Hepatocyte (in vitro differentiated cells): Measurements from ENCODE around the gene BRIP1. TPM values are rescaled to one million over a fixed set of nuclear protein-coding genes. Genes with fewer than 3 reads are reported as not detected.

Experiments used
- DNase-seq: peaks from one replicate; pipeline ENCODE4 v3.0.0-alpha.2; 2016; ENCODE audit warnings: low spot score
- H2AFZ ChIP-seq: fragments of 200-600 bp; sonication (generic); 2 replicates; pipeline ENCODE4 v1.6.0; 2016; ENCODE audit warnings: antibody characterized with exemption, mild to moderate bottlenecking
- H3K27ac ChIP-seq: fragments of 200-600 bp; sonication (generic); 2 replicates; pipeline ENCODE4 v1.5.1; 2016; ENCODE audit warnings: mild to moderate bottlenecking
- H3K27me3 ChIP-seq: fragments of 200-600 bp; sonication (generic); 2 replicates; pipeline ENCODE4 v1.6.1; 2016
- H3K36me3 ChIP-seq: fragments of 200-600 bp; sonication (generic); replicated peaks from 2 replicates; pipeline ENCODE4 v1.5.1; 2016; ENCODE audit warnings: low read depth; ENCODE audit not compliant: insufficient read depth
- H3K4me1 ChIP-seq: fragments of 200-600 bp; sonication (generic); 2 replicates; pipeline ENCODE4 v1.5.1; 2016; ENCODE audit warnings: mild to moderate bottlenecking, moderate library complexity; ENCODE audit not compliant: insufficient read depth
- H3K4me2 ChIP-seq: fragments of 200-600 bp; sonication (generic); 2 replicates; pipeline ENCODE4 v1.6.0; 2016
- H3K4me3 ChIP-seq: fragments of 200-600 bp; sonication (generic); 2 replicates; pipeline ENCODE4 v1.5.1; 2016; ENCODE audit warnings: mild to moderate bottlenecking
- H3K79me2 ChIP-seq: fragments of 200-600 bp; sonication (generic); 2 replicates; pipeline ENCODE4 v1.6.0; 2017; ENCODE audit warnings: mild to moderate bottlenecking
- H3K9me2 ChIP-seq: fragments of 200-600 bp; sonication (generic); replicated peaks from 2 replicates; pipeline ENCODE4 v1.6.0; 2017; ENCODE audit warnings: mild to moderate bottlenecking; ENCODE audit not compliant: insufficient read depth
- H3K9me3 ChIP-seq: fragments of 200-600 bp; sonication (generic); 2 replicates; pipeline ENCODE4 v1.5.1; 2016; ENCODE audit warnings: low read depth, mild to moderate bottlenecking
- H4K20me1 ChIP-seq: fragments of 200-600 bp; sonication (generic); 2 replicates; pipeline ENCODE4 v1.6.0; 2016; ENCODE audit warnings: mild to moderate bottlenecking; ENCODE audit not compliant: insufficient read depth, poor library complexity, severe bottlenecking
- CTCF ChIP-seq: fragments of 200-600 bp; sonication (generic); IDR thresholded peaks from 2 replicates; pipeline ENCODE4 v1.5.1; 2016; ENCODE audit warnings: antibody characterized with exemption, mild to moderate bottlenecking; ENCODE audit not compliant: poor library complexity
- EZH2 ChIP-seq: fragments of 200-600 bp; sonication (generic); IDR thresholded peaks from 2 replicates; pipeline ENCODE4 v1.6.1; 2016; ENCODE audit warnings: antibody characterized with exemption, mild to moderate bottlenecking, borderline replicate concordance
- EZH2phosphoT487 ChIP-seq: fragments of 200-600 bp; sonication (generic); IDR thresholded peaks from one replicate; pipeline ENCODE4 v1.6.1; 2018; ENCODE audit warnings: antibody characterized with exemption, mild to moderate bottlenecking, low read depth, moderate library complexity; ENCODE audit not compliant: unreplicated experiment, severe bottlenecking
- WGBS: methylation state at CpG from one replicate; pipeline ENCODE4 v1.1.6; 2016; ENCODE audit warnings: low lambda C conversion rate; ENCODE audit errors: missing lambda C conversion rate; 5-methylcytosine and 5-hydroxymethylcytosine counted together
- polyA plus RNA-seq: library from polyadenylated mRNA; unstranded; fragments of >200 nt; fragmentation: Nextera tagmentation; extraction: Ambion mirVana; gene quantifications from 2 replicates; pipeline ENCODE4 v1.2.1, GENCODE V29; 2016
- total RNA-seq: library from RNA; depleted of rRNA; stranded (reverse); fragments of >200 nt; gene quantifications from 2 replicates; pipeline ENCODE4 v1.2.3, GENCODE V29; 2014

The BRIP1 gene
- total and polyA plus RNA-seq, 2 experiments from 2014 or later: 0.50 to 4.0 TPM

GRCh38 chr17:61766520-61766919, 96.8 kb downstream of the BRIP1 start:
- Histone ChIP-seq H3K9me3 (peaks cover 6% of the 10 kb centered on the region), H2AFZ (no peak overlapping the region), H3K4me1 (no peaks in the 10 kb centered on the region), H3K79me2 (no peaks in the 10 kb centered on the region), H3K27ac (peak overlapping the region; percentile 1), H3K36me3 (no peaks in the 10 kb centered on the region), H3K4me3 (no peak overlapping the region), H3K4me2 (no peak overlapping the region), H4K20me1 (no peaks in the 10 kb centered on the region), H3K27me3 (no peaks in the 10 kb centered on the region), H3K9me2 (no peaks in the 10 kb centered on the region)
- no peak for DNase-seq
- no peak for TF ChIP-seq EZH2
- no peak for TF ChIP-seq EZH2phosphoT487
- no peak for TF ChIP-seq CTCF
- 88% methylated on average over 2 of the region's 2 CpGs for WGBS

GRCh38 chr17:61764846-61765245, 98.5 kb downstream of the BRIP1 start:
- WGBS: 100% methylated on average over 1 of the region's 1 CpG
- H3K27ac ChIP-seq: no peak overlapping the region
- no peaks in the 10 kb centered on the region for H3K36me3 ChIP-seq
- TF ChIP-seq EZH2 (no peak), CTCF (no peak), EZH2phosphoT487 (no peak)
- H3K27me3 ChIP-seq: no peaks in the 10 kb centered on the region
- no peaks in the 10 kb centered on the region for H3K9me2 ChIP-seq
- no peak overlapping the region for H2AFZ ChIP-seq
- no peaks in the 10 kb centered on the region for H3K79me2 ChIP-seq
- no peak overlapping the region for H3K4me3 ChIP-seq
- no peaks in the 10 kb centered on the region for H3K4me1 ChIP-seq
- no peak overlapping the region for H3K4me2 ChIP-seq
- no peak for DNase-seq
- no peaks in the 10 kb centered on the region for H4K20me1 ChIP-seq
- H3K9me3 ChIP-seq: no peaks in the 10 kb centered on the region

- Histone ChIP-seq H3K4me1 (no peaks in the 10 kb centered on the region), H3K4me3 (no peak overlapping the region), H3K4me2 (no peak overlapping the region), H3K9me2 (no peaks in the 10 kb centered on the region), H3K27me3 (no peaks in the 10 kb centered on the region), H3K36me3 (no peaks in the 10 kb centered on the region), H3K27ac (no peak overlapping the region), H2AFZ (no peak overlapping the region), H3K9me3 (no peaks in the 10 kb centered on the region), H4K20me1 (no peaks in the 10 kb centered on the region), H3K79me2 (no peaks in the 10 kb centered on the region)
- TF ChIP-seq CTCF: no peak
- no peak for TF ChIP-seq EZH2
- no peak for TF ChIP-seq EZH2phosphoT487
- DNase-seq: no peak
- 97% methylated on average over 2 of the region's 2 CpGs for WGBS
Observed at GRCh38 chr17:61761827-61762226, 101.5 kb downstream of the BRIP1 start.

GRCh38 chr17:61759362-61759761, 104.0 kb downstream of the BRIP1 start:
- 88% methylated on average over 1 of the region's 1 CpG for whole genome bisulfite sequencing
- H3K9me2 ChIP-seq: no peaks in the 10 kb centered on the region

More at GRCh38 chr17:61759362-61759761, 104.0 kb downstream of the BRIP1 start:
- no peaks in the 10 kb centered on the region for H3K79me2 ChIP-seq
- no peaks in the 10 kb centered on the region for H3K9me3 ChIP-seq
- no peak overlapping the region for H3K4me3 ChIP-seq
- no peaks in the 10 kb centered on the region for H3K36me3 ChIP-seq
- DNase-seq: no peak
- no peaks in the 10 kb centered on the region for H4K20me1 ChIP-seq
- no peak overlapping the region for H3K27ac ChIP-seq
- TF ChIP-seq EZH2phosphoT487 (no peak), CTCF (no peak), EZH2 (no peak)
- H3K27me3 ChIP-seq: no peaks in the 10 kb centered on the region
- no peaks in the 10 kb centered on the region for H3K4me1 ChIP-seq
- H3K4me2 ChIP-seq: no peak overlapping the region
- H2AFZ ChIP-seq: no peak overlapping the region
